HG02840 (cell line): ENCODE data around the gene NUMBL.
"Not testable (repeated sequence)": the region's sequence is repeated elsewhere in the genome, so short reads cannot be mapped to it uniquely, and the experiment has no call there.

Source experiments
- ATAC-seq: cut with Tn5 transposase; IDR thresholded peaks from one replicate; pipeline ENCODE4 v1.9.1; 2021; ENCODE audit warnings: mild to moderate bottlenecking, moderate library complexity, moderate number of reproducible peaks; ENCODE audit not compliant: unreplicated experiment, low FRiP score

NUMBL gene

GRCh38 chr19:40639638-40639982 is 50.8 kb downstream of the NUMBL start:
- no peak for ATAC-seq

- ATAC-seq = no peak
Observed at GRCh38 chr19:40638327-40638726, 52.1 kb downstream of the NUMBL start.

GRCh38 chr19:40633207-40633606 is 57.2 kb downstream of the NUMBL start:
- no peak for ATAC-seq

GRCh38 chr19:40632311-40633036 is 58.0 kb downstream of the NUMBL start:
- ATAC-seq = no peak

- ATAC-seq = no peak
Observed at GRCh38 chr19:40630571-40631160, 59.8 kb downstream of the NUMBL start.

- no peak for ATAC-seq
Observed at GRCh38 chr19:40629346-40629745, 61.1 kb downstream of the NUMBL start.

- no peak for ATAC-seq
Observed at GRCh38 chr19:40627486-40628279, 62.8 kb downstream of the NUMBL start.

GRCh38 chr19:40626918-40627317 is 63.5 kb downstream of the NUMBL start:
- ATAC-seq = no peak

GRCh38 chr19:40625406-40626120 is 64.9 kb downstream of the NUMBL start:
- no peak for ATAC-seq

GRCh38 chr19:40624369-40625153 is 65.9 kb downstream of the NUMBL start:
- not testable (repeated sequence) for ATAC-seq

- no peak for ATAC-seq
Observed at GRCh38 chr19:40623403-40624251, 66.8 kb downstream of the NUMBL start.

GRCh38 chr19:40622773-40623075 is 67.7 kb downstream of the NUMBL start:
- ATAC-seq = no peak

- ATAC-seq = no peak
Observed at GRCh38 chr19:40621966-40622772, 68.3 kb downstream of the NUMBL start.

GRCh38 chr19:40621283-40621682 is 69.2 kb downstream of the NUMBL start:
- ATAC-seq = no peak

- ATAC-seq = no peak
Observed at GRCh38 chr19:40620161-40620485, 70.3 kb downstream of the NUMBL start.

- ATAC-seq = no peak
Observed at GRCh38 chr19:40619333-40620160, 70.9 kb downstream of the NUMBL start.

- no peak for ATAC-seq
Observed at GRCh38 chr19:40617961-40618360, 72.5 kb downstream of the NUMBL start.

GRCh38 chr19:40616941-40617340 is 73.5 kb downstream of the NUMBL start:
- no peak for ATAC-seq
